IMR-90 (cell line): ENCODE results near the gene LAMA2.

Experiments used
- CTCF ChIP-seq: conservative IDR thresholded peaks from 2 replicates; pipeline ENCODE4 v1.5.1; 2012; ENCODE audit warnings: mild to moderate bottlenecking, low read depth, low read length, improper control_type of control experiment
- ELK1 ChIP-seq: fragments of 150-350 bp; IDR thresholded peaks from 2 replicates; pipeline ENCODE4 v1.6.1; 2016; ENCODE audit warnings: low read depth, mild to moderate bottlenecking, low read length, moderate library complexity, borderline replicate concordance
- MAFK ChIP-seq: IDR thresholded peaks from 2 replicates; pipeline ENCODE4 v1.6.1; 2012; ENCODE audit warnings: low read depth, low read length, improper control_type of control experiment

- TF ChIP-seq CTCF (no peak), MAFK (no peak), ELK1 (no peak)
These were observed 150.6 kb downstream of the LAMA2 start for GRCh38 chr6:129033581-129033980.
